ENCODE data around the gene KMT2A. TPM values are rescaled to one million over a fixed set of nuclear protein-coding genes. Genes with fewer than 3 reads are reported as not detected.
A peak's percentile ranks its signal among the peaks of the same experiment; 100 is the strongest.

Gene KMT2A
- total RNA-seq, 3 donors from 2014 or later = 49.0 to 89.3 (median 51.4) TPM

- Histone ChIP-seq H3K9me3 (no peaks in the 10 kb centered on the region), H3K4me3 (no peak overlapping the region), H3K4me1 (ENCODE audit: low read depth) (peaks cover 4% of the 10 kb centered on the region), H3K36me3 (ENCODE audit: low read depth) (no peaks in the 10 kb centered on the region)
- intact Hi-C loops (cut with DNase I, micrococcal nuclease) = no loop called here
- DNase-seq = no peak
- no peak for ATAC-seq
- TF ChIP-seq CTCF (IDR thresholded peaks at IDR 0.05) = no peak
Observed at GRCh38 chr11:118430956-118431355, 5.3 kb upstream of the KMT2A start.

GRCh38 chr11:118434123-118434552, 2.2 kb upstream of the KMT2A start:
- H3K4me1 ChIP-seq (ENCODE audit: low read depth) = peaks cover 9% of the 10 kb centered on the region
- ATAC-seq (no peak), DNase-seq (no peak)
- TF ChIP-seq CTCF (IDR thresholded peaks at IDR 0.05) = no peak
- intact Hi-C loops (cut with DNase I, micrococcal nuclease) = no loop called here
- H3K4me3 ChIP-seq = no peak overlapping the region
- H3K36me3 ChIP-seq (ENCODE audit: low read depth) = no peaks in the 10 kb centered on the region
- H3K9me3 ChIP-seq = no peaks in the 10 kb centered on the region

GRCh38 chr11:118434553-118435289, 1.6 kb upstream of the KMT2A start:
- no peak for ATAC-seq

GRCh38 chr11:118435290-118435892, 901 bp upstream of the KMT2A start:
- Histone ChIP-seq H3K36me3 (ENCODE audit: low read depth) (no peaks in the 10 kb centered on the region), H3K9me3 (no peaks in the 10 kb centered on the region), H3K4me3 (peak overlapping the region; percentile 92), H3K4me1 (ENCODE audit: low read depth) (peaks cover 11% of the 10 kb centered on the region)
- DNase-seq = peak; percentile 58 to 82 (median 71)
- TF ChIP-seq CTCF (IDR thresholded peaks at IDR 0.05) = no peak
- intact Hi-C loops (cut with DNase I, micrococcal nuclease) = no loop called here
- ATAC-seq = peak; percentile 20

More at GRCh38 chr11:118434553-118435289, 1.6 kb upstream of the KMT2A start:
- peak; percentile 33 to 63 (median 48) for DNase-seq
- H3K4me3 ChIP-seq = peak overlapping the region; percentile 92
- intact Hi-C loops (cut with DNase I, micrococcal nuclease) = no loop called here
- H3K9me3 ChIP-seq = no peaks in the 10 kb centered on the region
- peaks cover 11% of the 10 kb centered on the region for H3K4me1 ChIP-seq (ENCODE audit: low read depth)
- no peaks in the 10 kb centered on the region for H3K36me3 ChIP-seq (ENCODE audit: low read depth)
- TF ChIP-seq CTCF (IDR thresholded peaks at IDR 0.05) = no peak

GRCh38 chr11:118436639-118437207, 431 bp downstream of the KMT2A start:
- peak in 2 of 3 donors; percentile 31 to 75 for DNase-seq
- Histone ChIP-seq H3K4me3 (peak overlapping the region; percentile 92), H3K4me1 (ENCODE audit: low read depth) (peaks cover 12% of the 10 kb centered on the region), H3K9me3 (no peaks in the 10 kb centered on the region), H3K36me3 (ENCODE audit: low read depth) (no peaks in the 10 kb centered on the region)
- intact Hi-C loops (cut with DNase I, micrococcal nuclease) = no loop called here
- ATAC-seq = peak; percentile 1
- TF ChIP-seq CTCF (IDR thresholded peaks at IDR 0.05) = no peak

All from mucosa of descending colon (tissue), 3 donors.